Right ventricle myocardium superior (tissue), 1 donor: Measurements from ENCODE around the gene RRAD. TPM values are rescaled to one million over a fixed set of nuclear protein-coding genes. Genes with fewer than 3 reads are reported as not detected.
A peak's percentile ranks its signal among the peaks of the same experiment; 100 is the strongest.

Experiments used
- ATAC-seq: fragments of 200-7000 bp; cut with Tn5 transposase; one replicate; pipeline ENCODE4 v1.9.1; 2020; ENCODE audit warnings: mild to moderate bottlenecking; ENCODE audit not compliant: poor library complexity
- DNase-seq: peaks from one replicate; pipeline ENCODE4 v3.0.0-alpha.2; 2020
- intact Hi-C: fragments of 100-400 bp; cut with DNase I; formaldehyde crosslinking; loops from one replicate; pipeline ENCODE4 v1.11.2; 2022
- total RNA-seq: library from RNA; stranded (reverse); fragmentation: NEBNext Ultra II Directional; extraction: Animal tissue kit (Norgen Biotek cat#: 25700); gene quantifications from one replicate; pipeline ENCODE4 v1.2.1, GENCODE V29; 2021
- donor health status: DM: no; HTN: yes; CAD: no; lungs with severe emphysema.

The RRAD gene
- total RNA-seq, 1 donor from 2014 or later, result 95.4 TPM

- DNase-seq, result peak; percentile 68
- intact Hi-C loops, result no loop called here
These were observed 30.2 kb downstream of the RRAD start for GRCh38 chr16:66894948-66895688.

GRCh38 chr16:66894055-66894454 lies 31.3 kb downstream of the RRAD start:
- ATAC-seq, result no peak
- intact Hi-C loops, result no loop called here
- no peak for DNase-seq

More at GRCh38 chr16:66894948-66895688, 30.2 kb downstream of the RRAD start:
- ATAC-seq, result peak; percentile 82

DNA sequence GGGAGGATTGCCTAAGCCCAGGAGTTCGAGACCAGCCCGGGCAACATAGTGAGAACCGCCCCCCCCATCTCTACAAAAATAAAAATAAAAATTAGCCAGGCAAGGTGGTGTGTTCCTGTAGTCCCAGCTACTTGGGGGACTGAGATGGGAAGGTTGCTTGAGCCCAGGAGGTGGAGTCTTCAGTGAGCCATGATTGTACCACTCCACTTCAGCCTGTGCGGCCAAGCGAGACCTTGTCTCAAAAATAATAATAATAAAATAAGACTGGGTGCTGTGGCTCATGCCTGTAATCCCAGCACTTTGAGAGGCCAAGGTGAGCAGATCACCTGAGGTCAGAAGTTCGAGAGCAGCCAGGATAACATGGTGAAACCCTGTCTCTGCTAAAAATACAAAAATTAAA lies 33.5 kb downstream of the RRAD start:
- intact Hi-C loops, result no loop called here
- ATAC-seq (no peak), DNase-seq (no peak)

DNA sequence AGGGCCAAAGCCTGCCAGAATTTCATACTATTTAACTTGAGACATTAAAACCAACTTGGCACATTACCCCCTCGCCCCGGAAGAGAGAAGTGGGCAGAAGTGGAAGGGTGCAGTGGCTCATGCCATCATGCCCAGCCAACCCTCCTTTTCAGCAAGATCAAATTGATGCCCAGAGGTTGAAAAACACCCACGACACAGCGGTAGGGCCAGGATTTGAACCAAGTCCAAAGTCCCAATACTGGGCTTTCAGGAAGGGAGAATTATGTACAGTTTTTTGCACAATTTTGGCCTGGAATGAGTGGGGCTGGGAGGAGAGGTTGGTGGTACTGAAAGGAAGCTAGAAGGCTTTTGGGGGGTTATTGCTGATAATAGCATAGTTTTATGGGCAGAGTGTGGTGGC lies 34.0 kb downstream of the RRAD start:
- intact Hi-C loops, result no loop called here
- ATAC-seq (no peak), DNase-seq (no peak)

GRCh38 chr16:66890799-66891198 lies 34.5 kb downstream of the RRAD start:
- ATAC-seq (no peak), DNase-seq (no peak)
- intact Hi-C loops, result no loop called here

DNA sequence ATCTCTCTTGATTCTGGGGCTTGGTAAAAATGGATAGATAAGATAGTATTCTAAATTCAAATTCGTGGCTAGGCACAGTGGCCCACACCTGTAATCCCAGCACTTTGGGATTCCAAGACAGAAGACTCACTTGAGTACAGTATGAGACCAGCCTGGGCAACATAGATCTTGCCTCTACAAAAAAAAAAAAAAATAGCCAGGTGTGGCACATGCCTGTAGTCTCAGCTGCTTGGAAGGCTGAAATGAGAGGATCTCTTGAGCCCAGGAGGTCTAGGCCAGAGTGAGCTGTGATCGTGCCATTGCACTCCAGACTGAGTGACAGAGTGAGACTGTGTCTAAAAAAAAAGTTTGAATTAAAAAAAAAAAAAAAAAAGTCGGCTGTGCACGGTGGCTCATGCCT lies 35.7 kb downstream of the RRAD start:
- DNase-seq, result no peak
- no peak for ATAC-seq
- intact Hi-C loops, result no loop called here

- ATAC-seq, result no peak
These were observed 36.4 kb downstream of the RRAD start for GRCh38 chr16:66888647-66889615.

DNA sequence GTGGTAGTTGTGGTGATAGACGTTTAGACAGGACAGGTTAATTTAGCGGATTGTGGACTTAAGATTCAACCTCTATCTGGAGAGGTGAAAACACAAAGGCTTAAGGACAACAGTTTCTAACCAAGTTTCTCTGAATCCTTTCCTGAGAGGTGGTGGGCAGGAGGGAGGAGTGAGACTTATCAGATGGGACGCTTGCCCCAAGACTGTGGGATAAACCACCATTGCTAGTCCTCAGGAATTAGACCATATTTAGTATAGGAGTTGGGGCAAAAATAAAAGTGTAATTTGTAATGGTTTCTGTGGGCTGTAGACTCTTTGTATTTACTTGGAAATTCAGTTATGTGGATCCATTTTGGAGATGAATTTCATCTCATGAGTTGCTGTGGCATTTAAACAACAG lies 38.4 kb downstream of the RRAD start:
- DNase-seq (no peak), ATAC-seq (no peak)
- intact Hi-C loops, result no loop called here

More at GRCh38 chr16:66888647-66889615, 36.4 kb downstream of the RRAD start:
- DNase-seq, result no peak
- intact Hi-C loops, result no loop called here

- no peak for DNase-seq
- intact Hi-C loops, result no loop called here
- no peak for ATAC-seq
These were observed 39.0 kb downstream of the RRAD start for GRCh38 chr16:66886321-66886720.

DNA sequence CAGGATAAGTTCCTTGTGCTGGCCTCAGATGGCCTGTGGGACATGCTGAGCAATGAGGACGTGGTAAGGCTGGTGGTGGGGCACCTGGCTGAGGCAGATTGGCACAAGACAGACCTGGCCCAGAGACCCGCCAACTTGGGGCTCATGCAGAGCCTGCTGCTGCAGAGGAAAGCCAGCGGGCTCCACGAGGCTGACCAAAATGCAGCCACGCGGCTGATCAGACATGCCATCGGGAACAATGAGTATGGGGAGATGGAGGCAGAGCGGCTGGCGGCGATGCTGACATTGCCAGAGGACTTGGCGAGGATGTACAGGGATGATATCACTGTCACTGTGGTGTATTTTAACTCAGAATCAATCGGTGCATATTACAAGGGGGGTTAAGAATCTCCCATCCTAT lies 39.8 kb downstream of the RRAD start:
- intact Hi-C loops, result no loop called here
- ATAC-seq (no peak), DNase-seq (no peak)

GRCh38 chr16:66882702-66883101 lies 42.6 kb downstream of the RRAD start:
- ATAC-seq (no peak), DNase-seq (no peak)
- intact Hi-C loops, result no loop called here

- DNase-seq, result no peak
- ATAC-seq, result no peak
- intact Hi-C loops, result no loop called here
These were observed 43.3 kb downstream of the RRAD start for GRCh38 chr16:66881964-66882508.

- DNase-seq, result no peak
- intact Hi-C loops, result no loop called here
- no peak for ATAC-seq
These were observed 43.8 kb downstream of the RRAD start for GRCh38 chr16:66881560-66881959.

DNA sequence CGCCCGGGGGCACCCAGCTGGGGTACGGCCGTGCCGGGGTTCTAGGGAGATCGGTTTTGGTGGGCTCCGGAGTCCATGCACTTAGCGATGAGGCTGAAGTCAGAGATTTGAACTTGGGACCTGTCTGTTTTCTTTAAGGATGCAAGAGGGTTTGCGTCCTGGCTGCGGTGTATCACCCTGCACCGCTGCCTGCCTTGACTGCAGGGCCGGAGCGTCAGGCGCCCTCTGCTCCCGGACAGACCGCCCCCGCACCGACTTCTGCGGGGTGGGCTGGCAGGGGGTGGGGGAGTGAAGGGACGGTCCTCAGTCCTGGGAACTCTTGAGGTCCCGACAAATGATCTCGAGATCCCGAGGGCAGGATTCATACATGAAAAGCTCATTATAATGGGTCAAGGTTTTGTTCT lies 44.3 kb downstream of the RRAD start:
- ATAC-seq (peak; percentile 9), DNase-seq (no peak)
- intact Hi-C loops, result no loop called here

- peak; percentile 96 for DNase-seq
- peak; percentile 98 for ATAC-seq
- intact Hi-C loops, result no loop called here
These were observed 44.9 kb downstream of the RRAD start, which contains the start of gene PDP2 for GRCh38 chr16:66880288-66881013. Gene PDP2 (plus strand): TSS chr16:66880515. CDS start chr16:66884285, 3,770 bp downstream.

DNA sequence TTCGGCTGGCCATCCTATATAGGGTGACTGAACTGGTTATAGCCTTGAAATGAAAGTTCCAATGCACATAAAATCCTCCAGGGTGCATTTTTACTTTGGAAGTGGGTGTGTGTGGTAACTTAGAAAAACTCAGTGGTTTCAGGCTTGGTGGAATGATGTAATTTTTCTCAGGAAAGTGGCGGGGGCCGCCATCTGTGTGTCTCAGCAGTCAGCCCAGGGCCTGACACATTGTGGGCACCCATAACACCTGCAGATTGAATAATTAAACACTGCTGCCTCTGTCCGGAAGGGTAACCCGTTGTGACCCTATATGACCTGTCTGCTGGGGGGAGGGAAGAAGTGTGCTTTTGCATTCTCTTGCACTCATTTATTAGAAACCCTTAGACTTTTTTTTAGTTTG lies 47.3 kb downstream of the RRAD start:
- DNase-seq, result no peak
- intact Hi-C loops, result no loop called here
- no peak for ATAC-seq

DNA sequence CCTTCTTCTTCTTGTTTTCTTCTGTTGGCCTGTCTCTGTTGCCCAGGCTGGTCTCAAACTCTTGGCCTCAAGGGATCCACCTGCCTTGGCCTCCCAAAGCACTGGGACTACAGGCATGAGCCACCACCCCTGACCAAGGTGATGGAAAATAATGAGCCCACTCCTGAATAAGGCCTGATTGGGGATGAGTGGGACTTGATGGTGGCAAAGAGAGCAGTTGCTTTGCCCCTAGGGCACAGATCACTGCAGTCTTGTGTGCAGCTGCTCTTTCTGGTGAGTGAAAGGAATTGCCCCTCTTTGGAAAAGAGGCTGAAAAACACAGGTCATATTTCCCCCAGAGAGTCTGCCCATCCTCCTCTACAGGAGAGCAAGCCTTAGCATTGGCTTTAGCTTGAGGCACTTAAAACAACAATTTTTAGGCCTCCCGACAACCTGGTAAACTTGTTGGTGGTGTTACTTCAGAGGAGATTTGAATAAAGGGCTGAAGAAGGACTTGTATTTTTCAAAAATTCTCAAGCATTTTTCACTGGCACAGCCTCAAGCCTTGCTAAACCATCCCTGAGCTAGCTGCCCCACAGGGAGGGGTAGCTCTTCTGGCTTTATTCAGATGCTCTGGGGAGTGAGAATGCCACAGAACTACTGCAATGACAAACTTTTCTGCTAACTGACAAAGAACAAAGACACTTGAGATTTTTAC lies 51.1 kb downstream of the RRAD start:
- intact Hi-C loops, result loop anchor here (5.0 kb wide), 1 partner anchor 147 kb away; no protein-coding TSS in a partner anchor
- no peak for ATAC-seq
- no peak for DNase-seq

DNA sequence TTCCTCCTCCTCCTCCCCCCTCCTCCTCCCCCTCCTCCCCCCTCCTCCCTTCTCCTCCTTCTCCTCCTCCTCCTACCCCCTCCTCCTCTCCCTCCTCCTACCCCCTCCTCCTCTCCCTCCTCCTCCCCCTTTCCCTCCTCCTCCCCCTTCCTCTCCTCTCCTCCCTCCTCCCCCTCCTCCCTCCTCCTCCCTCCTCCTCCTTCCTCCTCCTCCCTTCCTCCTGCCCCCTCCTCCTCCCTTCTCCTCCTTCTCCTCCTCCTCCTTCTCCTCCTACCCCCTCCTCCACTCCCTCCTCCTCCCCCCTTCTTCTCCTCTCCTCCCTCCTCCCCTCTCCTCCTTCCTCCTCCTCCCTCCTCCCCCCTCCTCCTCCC lies 51.7 kb downstream of the RRAD start:
- DNase-seq (no peak), ATAC-seq (no peak)
- intact Hi-C loops, result loop anchor here (5.0 kb wide), 1 partner anchor 146 kb away; no protein-coding TSS in a partner anchor
